PC-3 (cell line): Measurements from ENCODE around the gene CCDC194. TPM values are rescaled to one million over a fixed set of nuclear protein-coding genes. Genes with fewer than 3 reads are reported as not detected.
A peak's percentile ranks its signal among the peaks of the same experiment; 100 is the strongest.

ENCODE experiments used
- ATAC-seq: fragments of 200-7000 bp; cut with Tn5 transposase; 2 replicates; pipeline ENCODE4 v1.9.1; 2020; ENCODE audit warnings: mild to moderate bottlenecking, moderate library complexity
- BruUV-seq: library from RNA; stranded (reverse); fragments of 400-500 nt; replicated peaks from 2 replicates; lab custom pipeline; 2021; lab: Mats Ljungman, UMichigan
- CTCF ChIA-PET: fragments of 300-600 bp; sonication (Branson Sonifier 250); formaldehyde crosslinking; loops from one replicate; lab custom pipeline; 2022; ENCODE audit warnings: antibody characterized with exemption; lab: Charles Lee
- POLR2A ChIA-PET: fragments of 300-600 bp; sonication (Branson Sonifier 250); formaldehyde crosslinking; loops from one replicate; lab custom pipeline; 2022; ENCODE audit warnings: antibody characterized with exemption; ENCODE audit not compliant: unreplicated experiment; lab: Charles Lee
- DNase-seq: peaks from one replicate; pipeline ENCODE4 v3.0.0-alpha.2; 2015
- H2AFZ ChIP-seq: fragments of 300-600 bp; sonication (generic); 2 replicates; pipeline ENCODE4 v1.6.0; 2016; ENCODE audit warnings: antibody characterized with exemption, low read length
- H3F3A ChIP-seq: fragments of 300-600 bp; sonication (generic); one replicate; pipeline ENCODE4 v1.6.0; 2017; ENCODE audit warnings: antibody characterized with exemption, low read length, control low read depth, mild to moderate bottlenecking; ENCODE audit not compliant: unreplicated experiment
- H3K27ac ChIP-seq: fragments of 300-600 bp; sonication (generic); 2 replicates; pipeline ENCODE4 v1.5.1; 2016; ENCODE audit warnings: mild to moderate bottlenecking, low read length
- H3K27me3 ChIP-seq: fragments of 300-600 bp; sonication (generic); 2 replicates; pipeline ENCODE4 v1.6.1; 2016; ENCODE audit warnings: low read length, mixed read lengths
- H3K36me3 ChIP-seq: fragments of 300-600 bp; sonication (generic); 2 replicates; pipeline ENCODE4 v1.6.1; 2016; ENCODE audit warnings: low read depth, mixed run types, low read length, mixed read lengths
- H3K4me1 ChIP-seq: fragments of 300-600 bp; sonication (generic); 2 replicates; pipeline ENCODE4 v1.5.1; 2016; ENCODE audit warnings: low read length; ENCODE audit not compliant: insufficient read depth
- H3K4me2 ChIP-seq: fragments of 300-600 bp; sonication (generic); 2 replicates; pipeline ENCODE4 v1.6.0; 2016; ENCODE audit warnings: low read length
- H3K4me3 ChIP-seq: fragments of 300-600 bp; sonication (generic); 2 replicates; pipeline ENCODE4 v1.5.1; 2016; ENCODE audit warnings: mild to moderate bottlenecking, low read length, mixed read lengths
- H3K79me2 ChIP-seq: fragments of 300-600 bp; sonication (generic); 2 replicates; pipeline ENCODE4 v1.6.1; 2017; ENCODE audit warnings: low read length, mixed read lengths
- H3K9ac ChIP-seq: fragments of 300-600 bp; sonication (generic); 2 replicates; pipeline ENCODE4 v1.6.0; 2016; ENCODE audit warnings: mild to moderate bottlenecking, low read length
- H3K9me2 ChIP-seq: fragments of 300-600 bp; sonication (generic); replicated peaks from 2 replicates; pipeline ENCODE4 v1.6.1; 2016; ENCODE audit warnings: mixed run types, low read length, mixed read lengths
- H3K9me3 ChIP-seq: fragments of 300-600 bp; sonication (generic); 2 replicates; pipeline ENCODE4 v1.6.1; 2016; ENCODE audit warnings: low read length, mixed read lengths
- H4K20me1 ChIP-seq: fragments of 300-600 bp; sonication (generic); 2 replicates; pipeline ENCODE4 v1.6.1; 2016; ENCODE audit warnings: low read length, mixed read lengths
- CTCF ChIP-seq: fragments of 300-600 bp; sonication (generic); conservative IDR thresholded peaks from 2 replicates; pipeline ENCODE4 v1.5.1; 2017; ENCODE audit warnings: antibody characterized with exemption, low read depth, mild to moderate bottlenecking, low read length
- EZH2 ChIP-seq: fragments of 300-600 bp; sonication (generic); IDR thresholded peaks from one replicate; pipeline ENCODE4 v1.6.1; 2017; ENCODE audit warnings: antibody characterized with exemption, mild to moderate bottlenecking, low read length; ENCODE audit not compliant: unreplicated experiment
- EZH2phosphoT487 ChIP-seq: fragments of 300-600 bp; sonication (generic); IDR thresholded peaks from 2 replicates; pipeline ENCODE4 v1.6.1; 2018; ENCODE audit warnings: mild to moderate bottlenecking, antibody characterized with exemption, low read length, borderline replicate concordance
- intact Hi-C: fragments of 100-400 bp; cut with micrococcal nuclease; formaldehyde crosslinking; loops from 2 replicates; pipeline ENCODE4 v1.9.0; 2023
- total RNA-seq: library from RNA; depleted of rRNA; stranded (reverse); fragments of >200 nt; gene quantifications from 2 replicates; pipeline ENCODE4 v1.2.3, GENCODE V29; 2014

Gene CCDC194
- total RNA-seq, 1 experiment from 2014 or later, result not detected

- Histone ChIP-seq H3K4me3 (no peak overlapping the region), H3K9me3 (no peaks in the 10 kb centered on the region), H3K79me2 (no peaks in the 10 kb centered on the region), H4K20me1 (no peaks in the 10 kb centered on the region), H3K27me3 (no peaks in the 10 kb centered on the region), H3K9me2 (no peaks in the 10 kb centered on the region), H3F3A (no peaks in the 10 kb centered on the region), H2AFZ (no peak overlapping the region), H3K36me3 (no peaks in the 10 kb centered on the region), H3K27ac (no peak overlapping the region), H3K4me2 (no peak overlapping the region), H3K4me1 (peaks cover 10% of the 10 kb centered on the region; the same call in 1 of the 2 replicates), H3K9ac (no peak overlapping the region)
- TF ChIP-seq EZH2phosphoT487 (no peak), CTCF (no peak), EZH2 (no peak)
- DNase-seq (no peak), ATAC-seq (no peak)
- BruUV-seq, result no TSS peak
- intact Hi-C loops, result no loop called here
- CTCF ChIA-PET, result no interaction called here
- POLR2A ChIA-PET, result no interaction called here
Measured at GRCh38 chr19:17351815-17352435, 42.1 kb downstream of the CCDC194 start.

GRCh38 chr19:17348700-17349099 is 45.3 kb downstream of the CCDC194 start:
- Histone ChIP-seq H3K27me3 (no peaks in the 10 kb centered on the region), H3K9me3 (no peaks in the 10 kb centered on the region), H4K20me1 (no peaks in the 10 kb centered on the region), H2AFZ (peak overlapping the region; percentile 79), H3F3A (no peaks in the 10 kb centered on the region), H3K4me3 (peak overlapping the region; percentile 47; the same call in 1 of the 2 replicates), H3K9me2 (no peaks in the 10 kb centered on the region), H3K79me2 (no peaks in the 10 kb centered on the region), H3K4me1 (peaks cover 10% of the 10 kb centered on the region; the same call in 1 of the 2 replicates), H3K4me2 (peak overlapping the region; percentile 78), H3K9ac (no peak overlapping the region), H3K36me3 (no peaks in the 10 kb centered on the region), H3K27ac (no peak overlapping the region)
- DNase-seq, result peak; percentile 78
- POLR2A ChIA-PET, result no interaction called here
- TF ChIP-seq CTCF (no peak), EZH2 (no peak), EZH2phosphoT487 (no peak)
- intact Hi-C loops, result no loop called here
- CTCF ChIA-PET, result no interaction called here
- ATAC-seq, result peak; percentile 74
- BruUV-seq, result no TSS peak

GRCh38 chr19:17347877-17348276 is 46.1 kb downstream of the CCDC194 start:
- Histone ChIP-seq H3K27ac (no peak overlapping the region), H3K4me1 (peaks cover 10% of the 10 kb centered on the region; the same call in 1 of the 2 replicates), H3K27me3 (no peaks in the 10 kb centered on the region), H3K4me3 (no peak overlapping the region), H3F3A (no peaks in the 10 kb centered on the region), H3K4me2 (no peak overlapping the region), H3K9me3 (no peaks in the 10 kb centered on the region), H3K9ac (no peak overlapping the region), H4K20me1 (no peaks in the 10 kb centered on the region), H3K9me2 (no peaks in the 10 kb centered on the region), H3K36me3 (no peaks in the 10 kb centered on the region), H2AFZ (no peak overlapping the region), H3K79me2 (no peaks in the 10 kb centered on the region)
- intact Hi-C loops, result no loop called here
- no peak for TF ChIP-seq CTCF
- POLR2A ChIA-PET, result no interaction called here
- CTCF ChIA-PET, result no interaction called here
- DNase-seq, result no peak
- no peak for ATAC-seq
- no TSS peak for BruUV-seq
